ENCODE results near the gene DHX40. TPM values are rescaled to one million over a fixed set of nuclear protein-coding genes. Genes with fewer than 3 reads are reported as not detected.

DHX40 gene
- total RNA-seq, 1 donor from 2014 or later = 28.8 TPM

Other genes with a start within 250 kb of the DHX40 start
- gene YPEL2, start 234.0 kb upstream of the DHX40 start, total RNA-seq = 41.3 and 76.7 TPM in 2 replicates
- gene CLTC, start 54.3 kb downstream of the DHX40 start, total RNA-seq = 345 and 360 TPM in 2 replicates
- gene PTRH2, start 141.8 kb downstream of the DHX40 start, total RNA-seq = 39.7 and 45.2 TPM in 2 replicates
- gene VMP1, start 142.0 kb downstream of the DHX40 start, total RNA-seq = 144 and 218 TPM in 2 replicates

Data from glomerular endothelial cell (primary cell).